Peyer's patch (tissue), 4 donors: ENCODE measurements around the gene ABHD17A. TPM values are rescaled to one million over a fixed set of nuclear protein-coding genes. Genes with fewer than 3 reads are reported as not detected.

ENCODE experiments used
- DNase-seq, 3 donors: peaks; one replicate each; pipeline ENCODE4 v3.0.0-alpha.2; 2017 to 2019
- H3K27ac ChIP-seq, 4 donors: fragments of 200-600 bp; sonication (generic); one replicate each; pipeline ENCODE4 v1.5.1; 2016 to 2019
- H3K27me3 ChIP-seq, 2 donors: fragments of 200-600 bp; sonication (generic); one replicate each; pipeline ENCODE4 v1.5.1; 2019
- H3K36me3 ChIP-seq, 3 donors: fragments of 200-600 bp; sonication (generic); one replicate each; pipeline ENCODE4 v1.5.1; 2016 to 2019
- H3K4me1 ChIP-seq, 4 donors: fragments of 200-600 bp; sonication (generic); one replicate each; pipeline ENCODE4 v1.5.1; 2016 to 2019
- H3K4me3 ChIP-seq, 4 donors: fragments of 200-600 bp; sonication (generic); 1 replicate in 3 of 4; 2 replicates in 1 of 4; pipeline ENCODE4 v1.5.1; 2016 to 2019; ENCODE audit warnings: mild to moderate bottlenecking in 1 of 4
- H3K9me3 ChIP-seq, 4 donors: fragments of 200-600 bp; sonication (generic); one replicate each; pipeline ENCODE4 v1.5.1; 2016 to 2019; ENCODE audit warnings: mild to moderate bottlenecking in 1 of 4
- POLR2A ChIP-seq, 2 donors: fragments of 450-650 bp; IDR thresholded peaks; one replicate each; pipeline ENCODE4 v1.5.1; 2017; ENCODE audit warnings: antibody characterized with exemption in 2 of 2, mild to moderate bottlenecking in 2 of 2, moderate library complexity in 2 of 2
- total RNA-seq, 4 donors: library from RNA; depleted of rRNA; stranded (reverse); fragments of >200 nt; gene quantifications; one replicate each; pipeline ENCODE4 v1.1.0, GENCODE V29; 2016
- TF ChIP-seq, protein P1 (sequence below), 6 experiments: fragments of 450-650 bp in 4 of 6; fragments of 200-600 bp in 2 of 6; sonication (generic) in 1 of 6; IDR thresholded peaks; one replicate each; pipeline ENCODE4 v1.5.1; 2017 to 2019; ENCODE audit warnings: antibody characterized with exemption in 6 of 6, mild to moderate bottlenecking in 3 of 6, moderate library complexity in 1 of 6

ABHD17A gene
- total RNA-seq, 4 donors from 2014 or later: 52.0 to 95.9 (median 68.4) TPM

DNA sequence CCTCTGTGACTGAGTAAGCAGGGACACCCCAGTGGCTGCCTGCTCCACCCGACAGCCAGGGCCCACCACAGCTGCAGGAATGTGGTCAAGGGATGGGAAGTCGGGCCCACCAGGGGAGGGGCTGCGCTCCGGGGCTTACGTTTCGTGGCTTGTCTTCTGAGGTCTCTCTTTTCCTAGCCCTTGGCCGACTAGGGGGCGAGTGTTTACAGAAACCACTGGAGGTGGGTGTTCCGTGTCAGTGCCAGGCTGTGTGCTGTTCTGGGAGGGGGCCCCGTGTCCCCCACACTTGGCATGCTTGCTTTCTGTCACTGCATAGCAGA lies 24.4 kb upstream of the ABHD17A start:
- TF ChIP-seq POLR2A (IDR thresholded peaks at IDR 0.05): no peak
- TF ChIP-seq, protein P1, sequence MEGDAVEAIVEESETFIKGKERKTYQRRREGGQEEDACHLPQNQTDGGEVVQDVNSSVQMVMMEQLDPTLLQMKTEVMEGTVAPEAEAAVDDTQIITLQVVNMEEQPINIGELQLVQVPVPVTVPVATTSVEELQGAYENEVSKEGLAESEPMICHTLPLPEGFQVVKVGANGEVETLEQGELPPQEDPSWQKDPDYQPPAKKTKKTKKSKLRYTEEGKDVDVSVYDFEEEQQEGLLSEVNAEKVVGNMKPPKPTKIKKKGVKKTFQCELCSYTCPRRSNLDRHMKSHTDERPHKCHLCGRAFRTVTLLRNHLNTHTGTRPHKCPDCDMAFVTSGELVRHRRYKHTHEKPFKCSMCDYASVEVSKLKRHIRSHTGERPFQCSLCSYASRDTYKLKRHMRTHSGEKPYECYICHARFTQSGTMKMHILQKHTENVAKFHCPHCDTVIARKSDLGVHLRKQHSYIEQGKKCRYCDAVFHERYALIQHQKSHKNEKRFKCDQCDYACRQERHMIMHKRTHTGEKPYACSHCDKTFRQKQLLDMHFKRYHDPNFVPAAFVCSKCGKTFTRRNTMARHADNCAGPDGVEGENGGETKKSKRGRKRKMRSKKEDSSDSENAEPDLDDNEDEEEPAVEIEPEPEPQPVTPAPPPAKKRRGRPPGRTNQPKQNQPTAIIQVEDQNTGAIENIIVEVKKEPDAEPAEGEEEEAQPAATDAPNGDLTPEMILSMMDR (IDR thresholded peaks at IDR 0.05): no peak

DNA sequence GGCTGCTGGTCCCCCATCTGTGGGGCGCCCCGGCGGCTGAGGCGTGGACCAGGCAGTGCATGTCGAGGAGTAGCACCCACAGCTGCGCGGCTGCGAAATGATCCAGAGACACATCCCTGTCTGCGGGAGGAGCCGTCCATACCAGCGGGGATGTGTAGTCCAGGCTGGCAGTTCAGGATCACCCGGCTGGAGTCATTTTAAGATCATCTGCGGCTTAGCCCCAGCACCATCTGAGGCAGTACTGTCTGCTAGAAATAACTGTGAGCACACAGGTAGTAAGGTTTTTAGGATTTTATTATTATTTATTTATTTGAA lies 23.0 kb upstream of the ABHD17A start:
- Histone ChIP-seq H3K27ac (peak overlapping the region; percentile 38 to 98 (median 83)), H3K4me1 (peaks cover 0 to 57% (median 21%) of the 10 kb centered on the region in 4 donors), H3K4me3 (peak overlapping the region in 3 of 4 donors; percentile 13 to 59 (median 49)), H3K9me3 (no peaks in the 10 kb centered on the region), H3K27me3 (no peaks in the 10 kb centered on the region), H3K36me3 (peaks cover 0 to 16% (median 0%) of the 10 kb centered on the region in 3 donors)
- DNase-seq: no peak
- TF ChIP-seq POLR2A (IDR thresholded peaks at IDR 0.05): no peak
- TF ChIP-seq, protein P1 (IDR thresholded peaks at IDR 0.05): no peak

More for the DNA sequence above, 24.4 kb upstream of the ABHD17A start:
- no peaks in the 10 kb centered on the region for H3K9me3 ChIP-seq
- H3K27ac ChIP-seq: no peak overlapping the region
- H3K36me3 ChIP-seq: peaks cover 0 to 22% (median 0%) of the 10 kb centered on the region in 3 donors
- no peak overlapping the region for H3K4me3 ChIP-seq
- no peak for DNase-seq
- peaks cover 0 to 55% (median 19%) of the 10 kb centered on the region in 4 donors for H3K4me1 ChIP-seq
- H3K27me3 ChIP-seq: no peaks in the 10 kb centered on the region

DNA sequence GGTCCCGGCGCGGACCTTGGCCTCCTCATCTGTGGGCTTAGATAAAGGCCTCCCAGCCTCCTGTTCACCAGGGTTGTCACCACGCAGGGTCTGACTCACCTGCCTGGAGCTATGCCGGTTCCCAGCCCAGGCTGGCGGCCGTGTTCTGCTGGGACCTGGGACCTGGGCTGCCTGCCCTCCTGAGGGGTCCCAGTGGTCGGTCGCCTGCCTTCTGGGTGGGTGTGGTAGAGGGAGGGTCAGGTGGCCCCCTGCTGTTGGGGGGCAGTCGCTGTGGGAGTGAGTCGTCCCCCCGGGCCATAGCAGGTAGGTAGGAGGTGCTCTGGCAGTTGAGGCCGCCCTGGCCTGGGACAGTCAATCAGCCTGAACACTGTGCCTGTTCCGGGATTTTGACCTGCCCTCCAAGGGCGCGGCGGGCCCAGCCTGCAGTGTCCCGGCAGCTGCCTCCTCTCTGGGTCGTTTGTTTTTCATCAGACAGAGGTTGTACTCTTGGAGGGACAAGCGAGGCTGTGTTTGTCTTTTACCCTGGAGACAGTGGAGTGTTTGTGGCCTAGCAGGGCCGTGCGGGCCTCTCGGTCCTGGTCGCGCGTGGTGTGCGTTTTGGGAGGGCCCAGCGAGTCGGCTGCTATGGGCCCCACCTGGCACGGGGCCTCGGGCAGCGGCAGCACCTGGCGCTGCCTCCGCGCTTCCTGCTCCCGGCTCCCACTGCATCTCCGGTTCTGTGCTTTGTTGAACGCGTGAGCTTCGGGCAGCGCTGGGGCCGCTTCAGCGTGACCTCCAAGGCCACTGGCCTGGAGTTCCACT lies 22.5 kb upstream of the ABHD17A start:
- Histone ChIP-seq H3K27me3 (no peaks in the 10 kb centered on the region), H3K4me1 (peaks cover 0 to 57% (median 21%) of the 10 kb centered on the region in 4 donors), H3K9me3 (no peaks in the 10 kb centered on the region), H3K36me3 (peaks cover 0 to 10% (median 0%) of the 10 kb centered on the region in 3 donors), H3K27ac (peak overlapping the region; percentile 38 to 98 (median 83)), H3K4me3 (peak overlapping the region in 3 of 4 donors; percentile 13 to 59 (median 49))
- peak; percentile 69 to 84 for TF ChIP-seq POLR2A (IDR thresholded peaks at IDR 0.05)
- TF ChIP-seq, protein P1 (IDR thresholded peaks at IDR 0.05): peak in 1 of 6 experiments; percentile 10
- DNase-seq: peak in 2 of 3 donors; percentile 88 to 90

DNA sequence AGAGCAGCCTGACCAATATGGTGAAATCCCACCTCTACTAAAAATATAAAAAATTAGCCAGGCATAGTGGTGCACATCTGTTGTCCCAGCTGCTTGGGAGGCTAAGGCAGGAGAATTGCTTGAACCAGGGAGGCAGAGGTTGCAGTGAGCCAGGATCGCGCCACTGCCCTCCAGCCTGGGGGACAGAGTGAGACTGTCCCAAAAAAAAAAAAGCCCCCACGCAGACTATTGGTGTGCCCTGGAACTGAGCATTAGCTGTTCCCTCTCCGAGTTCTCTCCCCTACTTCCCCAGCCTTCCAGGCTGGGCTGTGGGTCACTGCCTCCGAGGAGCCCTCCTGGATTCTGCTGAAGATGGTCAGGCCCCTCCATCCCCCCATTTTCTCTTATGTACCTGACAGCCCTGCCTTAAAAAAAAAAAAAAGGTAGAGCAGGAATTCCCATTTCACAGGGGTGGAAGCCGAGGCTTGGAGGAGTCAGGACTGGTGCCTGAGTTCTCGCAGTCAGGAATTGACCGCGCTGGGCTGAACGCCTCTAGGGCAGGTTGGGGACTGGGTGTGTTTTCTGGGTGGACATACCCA lies 21.8 kb upstream of the ABHD17A start:
- no peak for TF ChIP-seq POLR2A (IDR thresholded peaks at IDR 0.05)
- TF ChIP-seq, protein P1 (IDR thresholded peaks at IDR 0.05): no peak
- no peaks in the 10 kb centered on the region for H3K9me3 ChIP-seq
- peak overlapping the region in 1 of 4 donors; percentile 10 for H3K4me3 ChIP-seq
- peaks cover 0 to 56% (median 21%) of the 10 kb centered on the region in 4 donors for H3K4me1 ChIP-seq
- DNase-seq: no peak
- peak overlapping the region in 3 of 4 donors; percentile 78 to 98 (median 88) for H3K27ac ChIP-seq
- H3K36me3 ChIP-seq: peaks cover 0 to 3% (median 0%) of the 10 kb centered on the region in 3 donors
- H3K27me3 ChIP-seq: no peaks in the 10 kb centered on the region

DNA sequence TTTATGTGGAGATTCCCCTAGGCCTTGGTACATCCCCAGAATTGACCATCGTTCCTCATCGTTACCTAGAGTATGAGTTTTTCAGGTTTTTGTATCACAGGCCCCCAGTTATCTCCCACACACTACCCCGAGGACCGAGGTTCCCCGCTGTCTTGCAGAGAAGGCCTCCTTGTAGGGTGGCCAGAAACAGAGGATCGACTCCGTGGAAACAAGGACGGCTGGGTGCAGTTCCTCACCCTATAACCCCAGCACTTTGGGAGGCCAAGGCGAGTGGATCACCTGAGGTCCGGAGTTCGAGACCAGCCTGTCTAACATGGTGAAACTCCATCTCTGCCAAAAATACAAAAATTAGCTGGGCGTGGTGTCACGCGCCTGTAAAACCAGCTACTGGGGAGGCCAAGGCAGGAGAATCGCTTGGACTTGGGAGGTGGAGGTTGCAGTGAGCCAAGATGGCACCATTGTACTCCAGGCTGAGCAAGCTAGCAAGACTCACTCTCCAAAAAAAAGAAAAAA lies 20.6 kb upstream of the ABHD17A start:
- peak overlapping the region; percentile 83 to 92 (median 89) for H3K27ac ChIP-seq
- no peak for DNase-seq
- H3K36me3 ChIP-seq: no peaks in the 10 kb centered on the region
- TF ChIP-seq POLR2A (IDR thresholded peaks at IDR 0.05): no peak
- TF ChIP-seq, protein P1 (IDR thresholded peaks at IDR 0.05): no peak
- peak overlapping the region; percentile 78 to 87 (median 82) for H3K4me3 ChIP-seq
- no peaks in the 10 kb centered on the region for H3K27me3 ChIP-seq
- no peaks in the 10 kb centered on the region for H3K9me3 ChIP-seq
- H3K4me1 ChIP-seq: peaks cover 0 to 50% (median 21%) of the 10 kb centered on the region in 4 donors
